ACC112 (cell line): ENCODE measurements around the gene FAAP100.

Source experiments
- H2AFZ ChIP-seq: fragments of 200-600 bp; sonication (generic); one replicate; pipeline ENCODE4 v1.6.0; 2017; ENCODE audit warnings: antibody characterized with exemption, low read length; ENCODE audit not compliant: unreplicated experiment
- H3K27ac ChIP-seq: fragments of 200-600 bp; sonication (generic); 2 replicates; pipeline ENCODE4 v1.5.1; 2014; ENCODE audit warnings: low read depth, mild to moderate bottlenecking, antibody characterized with exemption, low read length, moderate library complexity
- H3K27me3 ChIP-seq: fragments of 200-600 bp; sonication (generic); 2 replicates; pipeline ENCODE4 v1.6.1; 2014; ENCODE audit warnings: mild to moderate bottlenecking, antibody characterized with exemption, low read length, moderate library complexity, mixed read lengths; ENCODE audit not compliant: insufficient read depth
- H3K36me3 ChIP-seq: fragments of 200-600 bp; sonication (generic); 2 replicates; pipeline ENCODE4 v1.6.1; 2016; ENCODE audit warnings: mild to moderate bottlenecking, antibody characterized with exemption, low read length, moderate library complexity, mixed read lengths; ENCODE audit not compliant: insufficient read depth
- H3K4me1 ChIP-seq: fragments of 200-600 bp; sonication (generic); one replicate; pipeline ENCODE4 v1.6.1; 2016; ENCODE audit warnings: low read length, mixed read lengths; ENCODE audit not compliant: insufficient read depth, unreplicated experiment, control insufficient read depth
- H3K4me3 ChIP-seq: fragments of 200-600 bp; sonication (generic); 2 replicates; pipeline ENCODE4 v1.5.1; 2014; ENCODE audit warnings: mild to moderate bottlenecking, low read depth, low read length
- H3K79me2 ChIP-seq: fragments of 200-600 bp; sonication (generic); one replicate; pipeline ENCODE4 v1.6.0; 2016; ENCODE audit warnings: low read length; ENCODE audit not compliant: control insufficient read depth, unreplicated experiment, insufficient read depth

The FAAP100 gene

DNA sequence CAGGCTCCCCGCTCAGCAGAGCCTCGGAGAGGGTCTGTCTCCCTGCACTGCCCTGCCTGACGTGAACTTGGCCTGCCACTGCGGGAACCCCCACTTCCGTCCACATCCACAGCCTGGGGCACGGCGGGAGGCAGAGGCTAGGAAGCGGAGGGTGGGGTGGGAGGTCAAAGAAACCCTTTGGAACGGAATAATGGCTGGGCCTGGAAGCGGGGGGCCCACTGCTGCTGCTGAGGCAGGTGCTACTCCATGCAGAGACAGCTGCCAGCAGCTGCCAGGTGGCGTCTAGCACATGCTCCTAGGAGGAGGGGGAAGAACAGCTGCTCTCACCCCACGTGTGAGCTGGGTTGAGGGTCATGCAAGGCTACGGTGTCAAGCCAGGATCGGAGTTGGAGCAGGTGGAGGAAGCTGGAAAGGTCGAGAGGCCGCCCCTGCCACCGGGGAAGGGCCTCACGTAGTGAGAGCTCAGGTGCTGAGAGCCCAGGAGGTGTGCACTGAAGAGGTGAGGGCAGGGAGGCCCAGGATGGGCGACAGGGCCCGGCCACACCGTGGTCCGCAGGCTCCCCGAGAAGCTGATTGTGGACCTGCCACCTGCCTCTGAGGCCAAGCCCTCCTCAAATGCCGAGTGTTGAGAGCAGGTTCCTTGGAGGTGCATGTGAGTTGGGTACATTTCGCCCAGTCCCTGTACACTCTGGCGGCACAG is 14.1 kb downstream of the FAAP100 start:
- no peak overlapping the region for H3K4me3 ChIP-seq
- H3K4me1 ChIP-seq, result no peaks in the 10 kb centered on the region
- no peaks in the 10 kb centered on the region for H3K36me3 ChIP-seq
- no peak overlapping the region for H2AFZ ChIP-seq
- H3K27me3 ChIP-seq, result peaks cover 10% of the 10 kb centered on the region; the same call in 1 of the 2 replicates
- H3K79me2 ChIP-seq, result no peaks in the 10 kb centered on the region
- no peak overlapping the region for H3K27ac ChIP-seq

DNA sequence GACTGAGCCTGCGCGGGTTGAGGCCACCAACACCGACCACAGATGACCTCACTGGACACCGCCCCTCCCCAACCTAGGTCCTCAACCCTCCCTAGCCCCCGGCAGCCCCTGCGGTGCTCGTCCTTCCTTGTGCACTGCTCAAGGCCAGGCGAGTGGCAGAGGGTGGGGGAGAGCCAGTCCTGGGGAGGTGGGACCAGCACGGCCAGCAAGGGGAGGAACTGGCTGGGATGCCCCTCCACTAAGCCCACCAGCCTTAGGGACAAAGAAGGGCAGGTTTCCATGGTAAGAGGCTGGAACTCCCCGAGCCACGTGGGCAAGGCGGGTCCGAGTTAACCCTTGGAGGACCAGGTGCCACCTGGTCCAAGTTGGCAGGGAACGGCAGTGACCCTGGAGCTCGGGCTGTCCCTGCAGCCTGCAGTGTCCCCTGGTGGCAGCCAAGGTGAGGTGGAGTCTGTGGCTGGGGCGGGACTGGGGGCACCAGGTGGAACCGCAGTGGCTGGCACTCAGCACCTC is 14.8 kb downstream of the FAAP100 start:
- Histone ChIP-seq H3K4me3 (no peak overlapping the region), H2AFZ (no peak overlapping the region), H3K27me3 (peaks cover 10% of the 10 kb centered on the region; the same call in 1 of the 2 replicates), H3K27ac (no peak overlapping the region), H3K79me2 (no peaks in the 10 kb centered on the region), H3K4me1 (no peaks in the 10 kb centered on the region), H3K36me3 (no peaks in the 10 kb centered on the region)

DNA sequence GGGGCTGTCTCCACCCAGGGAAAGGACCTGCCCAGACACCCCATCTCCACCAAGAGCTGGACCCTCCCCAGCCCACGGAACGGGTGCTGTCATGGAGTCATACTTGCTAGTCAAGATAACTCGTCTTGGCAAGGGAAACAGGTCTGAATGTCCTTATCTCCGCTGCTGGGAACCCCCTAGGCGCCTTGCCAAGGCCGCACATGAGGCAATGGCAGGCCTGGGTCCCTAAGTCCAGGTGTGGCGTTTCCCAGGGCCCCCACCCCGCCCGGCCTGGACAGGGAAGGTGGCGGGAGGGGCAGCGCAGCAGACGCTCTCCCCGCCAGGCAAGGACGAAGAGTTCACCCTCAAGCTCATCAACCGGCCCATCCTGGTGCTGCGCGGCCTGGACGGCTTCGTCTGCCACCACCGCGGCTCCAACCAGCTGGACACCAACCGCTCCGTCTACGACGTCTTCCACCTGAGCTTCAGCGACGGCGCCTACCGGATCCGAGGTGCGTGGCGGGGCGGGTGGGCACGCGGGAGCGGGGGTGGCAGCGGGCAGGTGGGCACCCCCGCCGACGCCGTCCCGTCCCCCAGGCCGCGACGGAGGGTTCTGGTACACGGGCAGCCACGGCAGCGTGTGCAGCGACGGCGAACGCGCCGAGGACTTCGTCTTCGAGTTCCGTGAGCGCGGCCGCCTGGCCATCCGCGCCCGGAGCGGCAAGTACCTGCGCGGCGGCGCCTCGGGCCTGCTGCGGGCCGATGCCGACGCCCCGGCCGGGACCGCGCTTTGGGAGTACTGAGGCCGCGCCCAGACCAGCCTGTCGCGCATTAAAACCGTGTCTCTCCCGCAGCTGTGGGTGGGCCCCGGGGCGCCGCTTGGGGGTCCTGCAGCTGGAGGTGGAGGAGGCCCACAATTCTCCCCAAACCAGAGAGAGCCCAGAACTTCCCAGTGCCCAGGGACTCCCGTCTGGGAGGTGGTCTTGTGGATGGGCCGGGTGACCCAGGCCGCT is 15.6 kb downstream of the FAAP100 start:
- H3K36me3 ChIP-seq, result no peaks in the 10 kb centered on the region
- no peaks in the 10 kb centered on the region for H3K4me1 ChIP-seq
- H3K4me3 ChIP-seq, result no peak overlapping the region

DNA sequence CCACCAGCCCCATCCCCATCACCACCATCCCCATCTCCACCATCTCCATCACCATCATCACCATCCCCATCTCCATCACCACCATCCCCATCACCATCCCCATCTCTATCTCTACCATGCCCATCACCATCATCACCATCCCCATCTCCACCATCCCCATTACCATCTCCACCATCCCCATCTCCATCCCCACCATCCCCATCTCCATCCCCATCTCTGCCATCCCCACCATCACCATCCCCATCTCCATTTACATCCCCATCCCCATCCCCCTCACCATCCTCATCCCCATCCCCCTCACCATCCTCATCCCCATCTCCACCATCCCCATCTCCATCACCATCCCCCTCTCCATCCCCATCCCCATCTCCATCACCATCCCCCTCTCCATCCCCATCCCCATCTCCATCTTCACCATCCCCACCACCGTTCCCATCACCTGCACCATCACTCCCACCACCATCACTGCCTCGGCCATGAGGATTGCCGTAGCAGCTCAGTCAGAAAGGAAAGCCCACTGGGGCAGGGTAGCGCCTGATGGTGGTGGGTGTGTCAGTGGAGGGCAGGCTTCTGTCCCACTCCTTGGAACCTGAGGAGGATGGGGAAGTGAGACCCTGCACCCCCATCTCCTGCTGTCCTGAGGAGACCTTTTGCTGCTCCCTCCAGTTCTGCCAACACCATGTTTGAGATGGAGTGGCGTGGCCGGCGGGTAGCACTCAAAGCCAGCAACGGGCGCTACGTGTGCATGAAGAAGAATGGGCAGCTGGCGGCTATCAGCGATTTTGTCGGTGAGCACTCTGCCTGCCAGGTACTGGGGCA is 16.5 kb downstream of the FAAP100 start:
- H3K27me3 ChIP-seq, result peaks cover 10% of the 10 kb centered on the region; the same call in 1 of the 2 replicates
- H3K36me3 ChIP-seq, result no peaks in the 10 kb centered on the region
- H2AFZ ChIP-seq, result no peak overlapping the region
- H3K27ac ChIP-seq, result no peak overlapping the region
- no peaks in the 10 kb centered on the region for H3K79me2 ChIP-seq
- H3K4me1 ChIP-seq, result no peaks in the 10 kb centered on the region
- H3K4me3 ChIP-seq, result no peak overlapping the region

More for the DNA sequence above, 15.6 kb downstream of the FAAP100 start:
- Histone ChIP-seq H2AFZ (no peak overlapping the region), H3K79me2 (no peaks in the 10 kb centered on the region), H3K27me3 (peaks cover 10% of the 10 kb centered on the region; the same call in 1 of the 2 replicates), H3K27ac (no peak overlapping the region)

DNA sequence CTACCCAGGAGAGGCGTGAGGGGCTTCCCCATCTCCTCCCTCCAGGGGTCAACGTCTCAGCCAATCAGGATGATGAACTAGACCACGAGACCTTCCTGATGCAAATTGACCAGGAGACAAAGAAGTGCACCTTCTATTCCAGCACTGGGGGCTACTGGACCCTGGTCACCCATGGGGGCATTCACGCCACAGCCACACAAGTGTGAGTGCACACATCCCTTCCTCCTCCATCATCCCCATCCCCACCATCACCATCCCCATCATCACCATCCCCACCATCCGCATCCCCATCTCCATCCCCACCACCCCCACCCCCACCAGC is 17.2 kb downstream of the FAAP100 start:
- Histone ChIP-seq H2AFZ (no peak overlapping the region), H3K27me3 (peaks cover 10% of the 10 kb centered on the region; the same call in 1 of the 2 replicates), H3K79me2 (no peaks in the 10 kb centered on the region), H3K4me1 (no peaks in the 10 kb centered on the region), H3K27ac (no peak overlapping the region), H3K4me3 (no peak overlapping the region), H3K36me3 (no peaks in the 10 kb centered on the region)

DNA sequence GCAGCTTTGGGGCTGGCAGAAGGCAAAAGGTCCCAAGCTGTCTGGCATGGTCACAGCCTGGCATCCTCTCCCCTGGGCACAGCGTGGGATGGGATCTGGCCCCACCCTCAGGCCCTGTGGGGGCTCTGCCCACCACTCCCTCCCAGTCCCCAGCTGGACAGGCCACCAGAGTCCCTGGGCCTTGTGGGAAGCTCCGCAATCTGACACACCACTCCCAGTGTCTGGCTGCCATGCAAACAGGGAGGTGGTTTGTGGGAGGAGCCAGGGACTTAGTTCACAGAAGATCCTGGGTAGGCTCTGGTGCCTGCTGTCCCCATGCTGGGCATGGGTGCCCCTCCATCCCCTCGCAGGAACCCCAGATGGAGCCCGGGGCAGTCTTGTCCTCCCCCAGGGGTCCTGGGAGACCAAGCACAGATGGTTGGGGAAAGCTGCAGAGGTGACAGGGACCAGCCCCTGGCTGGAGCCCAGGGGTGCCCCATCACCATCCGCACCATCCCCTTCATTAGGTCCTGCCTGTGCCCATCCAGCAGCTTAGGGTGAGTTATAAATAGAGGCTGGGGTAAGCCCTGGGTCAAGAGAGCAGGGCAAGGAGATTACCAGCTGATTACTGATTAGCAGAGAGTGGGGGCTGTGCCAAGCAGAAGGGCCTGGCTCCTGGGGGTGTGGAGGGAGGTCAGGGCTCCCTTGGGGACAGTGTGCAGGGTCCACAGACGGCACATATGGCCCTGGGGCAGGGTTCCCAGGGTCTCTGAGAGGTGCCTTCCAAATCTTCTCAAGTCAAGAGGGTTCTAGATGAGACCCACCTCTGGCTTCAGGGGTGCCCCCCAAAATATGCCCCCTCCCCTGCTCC is 17.8 kb downstream of the FAAP100 start:
- H2AFZ ChIP-seq, result no peak overlapping the region
- no peaks in the 10 kb centered on the region for H3K79me2 ChIP-seq
- H3K4me3 ChIP-seq, result no peak overlapping the region
- no peaks in the 10 kb centered on the region for H3K4me1 ChIP-seq
- peaks cover 11% of the 10 kb centered on the region; the same call in 1 of the 2 replicates for H3K27me3 ChIP-seq
- no peak overlapping the region for H3K27ac ChIP-seq
- H3K36me3 ChIP-seq, result no peaks in the 10 kb centered on the region

DNA sequence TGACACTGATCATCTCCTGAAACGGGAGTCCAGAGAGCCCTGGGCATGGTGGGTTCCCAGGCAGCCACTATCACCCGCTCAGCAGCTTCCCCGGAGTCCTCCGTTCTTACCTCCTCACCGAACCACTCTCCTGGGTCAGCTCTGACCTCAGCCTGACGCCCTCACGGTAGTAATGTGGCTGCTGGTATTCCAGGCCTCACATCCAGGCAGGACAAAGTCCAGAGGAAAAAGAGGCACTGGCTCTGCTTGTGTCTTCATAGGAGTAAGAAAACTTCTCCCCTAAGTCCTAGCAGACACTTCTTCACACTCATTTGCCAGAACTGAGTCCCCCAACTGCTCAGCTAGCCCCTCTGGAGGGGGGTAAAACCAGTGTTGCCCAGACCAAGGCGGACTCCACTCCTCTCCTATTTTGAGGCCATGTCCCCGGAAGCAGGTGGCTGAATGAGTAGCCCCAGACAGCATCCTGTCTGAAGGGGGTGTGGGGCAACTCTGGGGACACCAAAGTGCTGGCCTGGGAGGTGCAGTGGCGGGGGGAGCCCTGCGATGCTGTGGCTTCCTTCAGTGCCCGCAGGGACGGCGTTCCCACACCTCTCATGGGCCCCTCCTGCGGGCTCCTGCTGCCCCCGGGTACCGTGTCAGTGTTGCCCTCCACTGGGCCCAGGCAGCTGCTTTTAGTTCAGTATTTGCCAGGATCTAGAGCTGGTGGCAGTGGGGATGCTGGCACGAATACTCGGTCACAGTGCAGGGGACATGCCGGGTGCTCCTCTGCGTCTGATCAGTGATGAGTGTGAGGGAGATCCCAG is 18.6 kb downstream of the FAAP100 start:
- H3K27ac ChIP-seq, result no peak overlapping the region
- no peaks in the 10 kb centered on the region for H3K79me2 ChIP-seq
- H3K4me3 ChIP-seq, result no peak overlapping the region
- peaks cover 13% of the 10 kb centered on the region; the same call in 1 of the 2 replicates for H3K27me3 ChIP-seq
- H3K4me1 ChIP-seq, result no peaks in the 10 kb centered on the region
- no peak overlapping the region for H2AFZ ChIP-seq
- no peaks in the 10 kb centered on the region for H3K36me3 ChIP-seq

DNA sequence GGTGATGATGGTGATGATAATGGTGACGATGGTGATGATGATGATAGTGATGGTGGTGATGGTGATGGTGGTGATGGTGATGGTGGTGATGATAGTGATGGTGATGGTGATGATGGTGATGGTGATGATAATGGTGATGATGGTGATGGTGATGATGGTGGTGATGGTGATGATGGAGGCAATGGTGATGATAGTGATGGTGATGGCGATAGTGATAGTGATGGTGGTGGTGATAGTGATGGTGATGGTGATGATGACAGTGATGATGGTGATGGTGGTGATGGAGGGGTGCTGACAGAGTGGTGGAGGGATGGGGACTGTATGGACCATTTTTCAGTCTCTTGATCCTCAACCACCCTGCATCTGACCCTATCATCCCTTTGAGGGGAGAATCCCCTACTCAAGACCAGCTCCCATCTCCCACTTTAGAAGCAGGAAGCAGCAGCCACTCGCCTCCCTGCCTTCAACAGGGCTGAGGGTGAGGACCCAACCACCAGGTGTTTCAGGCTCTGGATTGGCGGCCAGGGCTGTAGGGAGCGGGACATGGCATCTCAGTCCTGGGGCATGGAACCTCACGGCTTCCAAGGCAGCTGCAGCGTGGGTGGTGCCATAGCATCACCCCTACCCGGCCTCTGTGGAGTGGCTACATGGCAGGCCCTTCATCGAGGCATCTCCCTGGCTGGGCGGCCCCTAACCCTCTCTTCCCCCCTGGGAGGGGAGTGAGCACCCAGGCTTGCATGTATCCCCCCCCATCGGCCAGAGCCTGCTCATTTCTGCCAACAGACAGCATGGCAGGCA is 19.5 kb downstream of the FAAP100 start:
- H3K4me1 ChIP-seq, result no peaks in the 10 kb centered on the region
- no peaks in the 10 kb centered on the region for H3K36me3 ChIP-seq
- no peaks in the 10 kb centered on the region for H3K79me2 ChIP-seq
- H2AFZ ChIP-seq, result no peak overlapping the region
- no peak overlapping the region for H3K27ac ChIP-seq
- H3K27me3 ChIP-seq, result peaks cover 13% of the 10 kb centered on the region; the same call in 1 of the 2 replicates
- no peak overlapping the region for H3K4me3 ChIP-seq
